HG02970 (cell line): ENCODE data around the gene PCIF1.
"Not testable (repeated sequence)": the region's sequence is repeated elsewhere in the genome, so short reads cannot be mapped to it uniquely, and the experiment has no call there.

Experiments used
- ATAC-seq: cut with Tn5 transposase; IDR thresholded peaks from one replicate; pipeline ENCODE4 v1.9.1; 2021; ENCODE audit warnings: mild to moderate bottlenecking, moderate library complexity, moderate number of reproducible peaks; ENCODE audit not compliant: unreplicated experiment, low FRiP score

The PCIF1 gene

DNA sequence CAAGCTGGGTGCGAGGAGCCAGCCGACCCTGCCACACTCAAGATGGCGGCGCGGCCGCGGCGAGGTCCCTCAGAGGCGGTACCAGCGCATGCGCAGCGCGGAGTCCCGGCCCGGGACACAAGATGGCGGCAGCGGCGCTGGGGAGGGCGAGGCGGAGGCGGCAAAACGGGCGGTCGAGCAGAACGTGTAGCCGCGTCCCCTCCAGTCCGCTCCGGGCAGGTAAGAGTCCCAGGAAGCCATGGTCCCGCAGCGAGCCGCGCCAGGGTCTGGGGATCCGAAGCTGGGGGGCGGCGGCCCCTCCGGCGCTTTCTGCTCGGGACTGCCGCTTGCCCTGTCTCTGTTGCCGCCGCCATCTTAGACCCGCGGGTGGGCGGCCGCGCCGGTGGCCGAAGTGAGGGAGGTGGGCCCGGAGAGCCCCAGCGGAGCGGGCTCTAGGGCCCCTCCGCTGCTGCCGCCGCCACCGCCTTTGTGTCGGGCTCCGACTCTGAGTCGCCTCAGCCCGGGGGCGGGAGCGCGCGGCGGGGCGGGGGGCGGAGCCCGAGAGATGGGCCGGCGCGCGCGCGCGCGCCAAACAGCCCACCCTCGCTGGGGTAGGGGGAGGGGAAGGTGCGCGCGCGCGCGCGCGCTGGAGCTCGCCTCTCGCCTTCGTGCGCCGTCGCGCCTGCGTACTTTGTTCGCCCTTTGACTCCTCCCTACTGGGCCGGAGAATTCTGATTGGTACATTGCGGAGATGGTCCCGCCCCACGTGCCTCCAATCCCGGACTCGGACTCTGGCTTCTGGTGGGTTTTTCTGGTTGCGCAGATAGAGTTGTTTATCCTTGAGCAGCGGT is at the start of gene PCIF1:
Gene PCIF1, plus strand, starts transcription at position 98 of the 830 bp plus-strand sequence. CDS start 4,317 bp downstream, outside the sequence.
- ATAC-seq = peak; percentile 76

- no peak for ATAC-seq
These were observed 47.7 kb upstream of the PCIF1 start for GRCh38 chr20:45886590-45887345.

DNA sequence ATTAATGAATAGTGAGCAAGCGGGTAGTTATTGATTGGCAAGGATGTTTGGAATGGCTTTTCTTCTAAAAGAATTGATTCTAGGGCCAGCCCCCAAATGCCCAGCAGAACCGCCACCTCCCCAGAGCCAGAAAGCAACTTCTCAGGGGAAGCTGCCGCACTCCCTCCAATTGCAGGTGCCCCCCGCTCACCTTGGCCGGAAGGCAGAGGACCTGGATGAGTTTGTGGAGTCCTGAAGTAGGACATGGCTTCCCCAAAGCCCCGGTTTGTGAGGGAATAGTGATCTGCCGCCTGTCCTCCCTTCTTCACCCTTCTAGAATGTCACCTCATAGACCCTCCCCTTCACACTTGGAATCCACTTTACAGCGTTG is 47.2 kb upstream of the PCIF1 start, which contains the start of gene SPATA25:
Gene SPATA25, minus strand, starts transcription at position 277 of the 370 bp plus-strand sequence. Its CDS starts 32 bp downstream, at position 245.
- ATAC-seq = no peak

GRCh38 chr20:45888681-45889080 is 45.8 kb upstream of the PCIF1 start:
- ATAC-seq = no peak

GRCh38 chr20:45890077-45890984 is 44.2 kb upstream of the PCIF1 start:
- peak; percentile 24 for ATAC-seq

GRCh38 chr20:45890985-45891983 is 43.2 kb upstream of the PCIF1 start, which contains the start of the genes CTSA and NEURL2:
CTSA (plus strand) TSS chr20:45891335; CDS start chr20:45891569, 234 bp downstream.
NEURL2 (minus strand) TSS chr20:45891208; CDS start chr20:45890991, 217 bp downstream.
- ATAC-seq = peak; percentile 64

GRCh38 chr20:45892049-45892825 is 42.2 kb upstream of the PCIF1 start:
- no peak for ATAC-seq

DNA sequence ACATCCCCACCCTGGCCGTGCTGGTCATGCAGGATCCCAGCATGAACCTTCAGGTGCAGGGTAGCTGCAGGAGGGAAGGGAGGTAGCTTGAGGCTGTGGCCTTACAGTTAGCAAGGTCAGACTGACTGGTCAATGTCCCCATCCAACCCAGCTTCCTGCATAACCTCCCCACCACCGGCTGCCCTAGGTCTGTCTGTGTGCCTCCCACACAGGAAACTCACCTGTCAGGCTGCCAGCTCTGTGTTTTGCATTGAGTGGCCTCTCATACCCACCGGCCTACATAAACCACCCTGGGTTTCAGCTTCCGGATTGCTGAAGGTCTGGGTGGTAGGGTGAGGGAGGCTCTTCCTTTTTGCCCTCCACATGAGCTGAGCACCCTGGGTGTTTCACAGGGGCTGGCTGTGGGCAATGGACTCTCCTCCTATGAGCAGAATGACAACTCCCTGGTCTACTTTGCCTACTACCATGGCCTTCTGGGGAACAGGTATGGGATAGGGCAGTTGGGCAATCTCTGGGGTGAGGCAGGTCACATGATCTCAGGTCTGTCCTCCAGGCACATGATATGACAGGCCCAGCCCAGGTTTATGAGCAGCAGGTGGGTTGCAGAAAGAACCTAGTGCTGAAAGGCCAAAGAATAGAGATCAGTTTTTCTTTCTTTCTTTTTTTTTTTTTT is 41.5 kb upstream of the PCIF1 start:
- no peak for ATAC-seq

- ATAC-seq = no peak
These were observed 40.7 kb upstream of the PCIF1 start for GRCh38 chr20:45893831-45894230.

GRCh38 chr20:45894797-45895196 is 39.7 kb upstream of the PCIF1 start:
- no peak for ATAC-seq

GRCh38 chr20:45896641-45897161 is 37.8 kb upstream of the PCIF1 start:
- ATAC-seq = no peak

DNA sequence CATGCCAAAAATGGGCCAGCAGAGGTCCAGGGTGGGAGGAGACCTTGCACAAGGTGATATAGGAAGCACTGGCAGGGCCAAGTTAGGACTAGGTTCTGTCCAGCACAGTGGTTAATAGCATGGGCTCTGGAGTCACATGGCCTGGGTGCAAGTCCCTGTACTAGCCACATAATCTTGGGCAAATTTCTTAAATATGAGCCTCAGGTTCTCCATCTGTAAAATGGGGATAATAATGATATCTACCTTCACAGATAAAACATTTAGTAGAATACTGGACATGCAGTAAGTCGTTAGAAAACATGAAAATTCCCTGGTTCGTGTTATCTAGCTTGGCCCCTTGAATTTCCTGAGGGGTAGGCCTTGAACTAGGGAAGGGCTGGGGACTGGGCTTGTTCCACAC is 37.2 kb upstream of the PCIF1 start:
- no peak for ATAC-seq

GRCh38 chr20:45897692-45898091 is 36.8 kb upstream of the PCIF1 start:
- ATAC-seq = no peak

DNA sequence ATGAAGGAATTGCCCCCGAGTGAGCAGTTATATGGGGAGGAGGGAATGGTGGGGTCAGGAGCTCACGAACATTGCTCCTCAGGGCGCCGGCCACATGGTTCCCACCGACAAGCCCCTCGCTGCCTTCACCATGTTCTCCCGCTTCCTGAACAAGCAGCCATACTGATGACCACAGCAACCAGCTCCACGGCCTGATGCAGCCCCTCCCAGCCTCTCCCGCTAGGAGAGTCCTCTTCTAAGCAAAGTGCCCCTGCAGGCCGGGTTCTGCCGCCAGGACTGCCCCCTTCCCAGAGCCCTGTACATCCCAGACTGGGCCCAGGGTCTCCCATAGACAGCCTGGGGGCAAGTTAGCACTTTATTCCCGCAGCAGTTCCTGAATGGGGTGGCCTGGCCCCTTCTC is 36.2 kb upstream of the PCIF1 start:
- ATAC-seq = no peak

GRCh38 chr20:45899046-45899835 is 35.2 kb upstream of the PCIF1 start:
- ATAC-seq = no peak

DNA sequence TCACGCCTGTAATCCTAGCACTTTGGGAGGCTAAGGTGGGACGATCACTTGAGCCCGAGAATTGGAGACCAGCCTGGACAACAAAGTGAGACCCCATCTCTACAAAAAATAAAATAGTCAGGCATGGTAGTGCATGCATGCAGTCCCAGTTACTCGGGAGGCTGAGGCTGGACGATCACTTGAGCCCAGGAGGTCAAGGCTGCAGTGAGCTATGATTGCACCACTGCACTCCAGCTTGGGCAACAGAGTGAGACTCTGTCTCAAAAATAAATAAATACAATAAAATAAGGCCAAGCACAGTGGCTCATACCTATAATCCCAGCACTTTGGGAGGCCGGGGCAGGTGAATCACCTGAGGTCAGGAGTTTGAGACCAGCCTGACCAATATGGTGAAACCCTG is 33.2 kb upstream of the PCIF1 start:
- not testable (repeated sequence) for ATAC-seq

DNA sequence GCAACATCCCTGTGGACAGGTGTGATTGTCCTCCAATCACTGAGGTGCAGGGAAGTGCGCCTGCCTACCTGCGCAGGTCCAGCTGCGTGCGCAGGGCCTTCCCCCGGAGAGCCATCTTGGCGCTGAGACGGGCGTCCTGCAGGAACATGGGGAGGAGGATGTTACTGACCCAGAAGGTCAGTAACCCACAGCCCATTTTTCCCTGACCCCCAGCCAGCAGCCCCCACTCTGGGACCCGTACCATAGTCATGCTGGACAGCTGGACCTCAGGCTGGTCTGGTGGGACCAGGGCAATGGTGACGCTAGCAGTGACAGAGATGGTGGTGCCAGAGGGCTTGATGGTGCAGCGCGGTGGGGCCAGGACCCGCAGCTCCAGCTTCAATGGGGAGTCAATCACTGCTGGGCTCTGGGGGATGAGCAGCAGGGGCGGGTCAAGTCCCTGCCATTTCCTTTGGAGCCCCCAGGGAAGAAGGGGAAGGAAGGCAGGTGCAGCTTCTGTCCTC is 32.2 kb upstream of the PCIF1 start:
- no peak for ATAC-seq
